IMR-90 (cell line): ENCODE measurements around the gene ENDOG. TPM values are rescaled to one million over a fixed set of nuclear protein-coding genes. Genes with fewer than 3 reads are reported as not detected.

ENCODE experiments used
- ATAC-seq: fragments of 200-7000 bp; cut with Tn5 transposase; 2 replicates; pipeline ENCODE4 v1.9.1; 2020; ENCODE audit warnings: low read depth, mild to moderate bottlenecking, moderate library complexity
- BruUV-seq: library from RNA; stranded (reverse); fragments of 400-500 nt; replicated peaks from 2 replicates; lab custom pipeline; 2021; lab: Mats Ljungman, UMichigan
- CTCF ChIA-PET: fragments of 300-600 bp; formaldehyde crosslinking; extraction: SDS; loops from one replicate; lab custom pipeline; 2021; ENCODE audit warnings: antibody characterized with exemption; lab: Yijun Ruan, JAX
- POLR2A ChIA-PET: fragments of 300-600 bp; sonication (Branson Sonifier 250); formaldehyde crosslinking; loops from one replicate; lab custom pipeline; 2022; ENCODE audit warnings: antibody characterized with exemption; ENCODE audit not compliant: unreplicated experiment; lab: Charles Lee
- DNase-seq: peaks from one replicate; pipeline ENCODE4 v3.0.0; 2013
- H2AFZ ChIP-seq: replicated peaks from 2 replicates; pipeline ENCODE3; 2013; ENCODE audit warnings: low read length, mild to moderate bottlenecking; ENCODE audit not compliant: poor library complexity
- H2AK5ac ChIP-seq: 2 replicates; pipeline ENCODE4 v1.6.1; 2013; ENCODE audit warnings: low read depth, low read length, inconsistent platforms
- H2AK9ac ChIP-seq: replicated peaks from 2 replicates; pipeline ENCODE3; 2013; ENCODE audit warnings: mild to moderate bottlenecking, low read depth, low read length, moderate library complexity; ENCODE audit not compliant: poor library complexity
- H2BK120ac ChIP-seq: 2 replicates; pipeline ENCODE4 v1.6.1; 2013; ENCODE audit warnings: low read depth, low read length, inconsistent platforms
- H2BK15ac ChIP-seq: 3 replicates; pipeline ENCODE4 v1.6.1; 2013; ENCODE audit warnings: low read depth, low read length, inconsistent platforms
- H2BK20ac ChIP-seq: 2 replicates; pipeline ENCODE4 v1.6.1; 2013; ENCODE audit warnings: low read depth, mild to moderate bottlenecking, inconsistent platforms, low read length, moderate library complexity
- H2BK5ac ChIP-seq: 2 replicates; pipeline ENCODE4 v1.6.1; 2013; ENCODE audit warnings: mild to moderate bottlenecking, low read depth, low read length, inconsistent platforms; ENCODE audit not compliant: poor library complexity, severe bottlenecking
- H3K14ac ChIP-seq: replicated peaks from 2 replicates; pipeline ENCODE4 v1.6.1; 2013; ENCODE audit warnings: low read depth, low read length, inconsistent platforms
- H3K18ac ChIP-seq: 2 replicates; pipeline ENCODE4 v1.6.1; 2013; ENCODE audit warnings: low read depth, low read length, control low read depth
- H3K23ac ChIP-seq: 2 replicates; pipeline ENCODE4 v1.6.1; 2013; ENCODE audit warnings: low read depth, low read length, inconsistent platforms
- H3K27ac ChIP-seq: 2 replicates; pipeline ENCODE4 v1.5.1; 2013; ENCODE audit warnings: mild to moderate bottlenecking, control low read depth, low read length; ENCODE audit not compliant: insufficient read depth
- H3K27me3 ChIP-seq: 2 replicates; pipeline ENCODE4 v1.6.1; 2013; ENCODE audit warnings: low read length; ENCODE audit not compliant: control insufficient read depth, insufficient read depth
- H3K36me3 ChIP-seq: 2 replicates; pipeline ENCODE4 v1.6.1; 2013; ENCODE audit warnings: low read length, mixed read lengths; ENCODE audit not compliant: control insufficient read depth, insufficient read depth
- H3K4ac ChIP-seq: 2 replicates; pipeline ENCODE4 v1.6.1; 2013; ENCODE audit warnings: low read depth, low read length, inconsistent platforms
- H3K4me1 ChIP-seq: 2 replicates; pipeline ENCODE4 v1.6.1; 2013; ENCODE audit warnings: low read length, mixed read lengths; ENCODE audit not compliant: control insufficient read depth, insufficient read depth
- H3K4me2 ChIP-seq: 2 replicates; pipeline ENCODE4 v1.6.1; 2013; ENCODE audit warnings: low read depth, mild to moderate bottlenecking, control low read depth, low read length, moderate library complexity
- H3K4me3 ChIP-seq: 2 replicates; pipeline ENCODE4 v1.5.1; 2013; ENCODE audit warnings: low read depth, mild to moderate bottlenecking, control low read depth, low read length, moderate library complexity; ENCODE audit not compliant: insufficient read depth
- H3K56ac ChIP-seq: 2 replicates; pipeline ENCODE4 v1.6.1; 2013; ENCODE audit warnings: low read length, inconsistent platforms; ENCODE audit not compliant: insufficient read depth; ENCODE audit errors: extremely low read depth
- H3K79me1 ChIP-seq, 2 experiments: 2 replicates each; pipeline ENCODE4 v1.6.1; 2013; ENCODE audit warnings: low read length in 2 of 2, inconsistent platforms in 1 of 2, low read depth in 1 of 2
- H3K9ac ChIP-seq: 2 replicates; pipeline ENCODE4 v1.6.1; 2013; ENCODE audit warnings: low read depth, low read length, control low read depth
- H3K9me1 ChIP-seq: 2 replicates; pipeline ENCODE4 v1.6.1; 2013; ENCODE audit warnings: low read length, inconsistent platforms; ENCODE audit not compliant: insufficient read depth
- H3K9me3 ChIP-seq: 2 replicates; pipeline ENCODE4 v1.6.1; 2013; ENCODE audit warnings: low read length; ENCODE audit not compliant: control insufficient read depth, insufficient read depth
- H4K20me1 ChIP-seq: 2 replicates; pipeline ENCODE4 v1.6.1; 2013; ENCODE audit warnings: low read length, inconsistent platforms; ENCODE audit not compliant: insufficient read depth
- H4K5ac ChIP-seq: 2 replicates; pipeline ENCODE4 v1.6.1; 2013; ENCODE audit warnings: mild to moderate bottlenecking, low read depth, low read length, control low read depth
- H4K8ac ChIP-seq, 2 experiments: 2 replicates each; pipeline ENCODE4 v1.6.1; 2013; ENCODE audit warnings: low read depth in 2 of 2, low read length in 2 of 2, control low read depth in 1 of 2, inconsistent platforms in 1 of 2
- H4K91ac ChIP-seq: 2 replicates; pipeline ENCODE4 v1.6.1; 2013; ENCODE audit warnings: low read depth, low read length, inconsistent platforms; ENCODE audit not compliant: insufficient read depth
- CEBPB ChIP-seq: IDR thresholded peaks from 2 replicates; pipeline ENCODE4 v1.6.1; 2012; ENCODE audit warnings: low read depth, low read length, improper control_type of control experiment
- CHD1 ChIP-seq: IDR thresholded peaks from 2 replicates; pipeline ENCODE4 v1.6.1; 2012; ENCODE audit warnings: low read depth, low read length, improper control_type of control experiment
- FOS ChIP-seq: fragments of 150-350 bp; IDR thresholded peaks from 2 replicates; pipeline ENCODE4 v1.6.1; 2016; ENCODE audit warnings: low read depth, low read length
- MAFK ChIP-seq: IDR thresholded peaks from 2 replicates; pipeline ENCODE4 v1.6.1; 2012; ENCODE audit warnings: low read depth, low read length, improper control_type of control experiment
- MAZ ChIP-seq: IDR thresholded peaks from 2 replicates; pipeline ENCODE4 v1.6.1; 2012; ENCODE audit warnings: low read depth, mild to moderate bottlenecking, low read length, improper control_type of control experiment, moderate library complexity, borderline replicate concordance
- POLR2A ChIP-seq: IDR thresholded peaks from 2 replicates; pipeline ENCODE4 v1.6.1; 2012; ENCODE audit warnings: mild to moderate bottlenecking, low read depth, low read length
- RAD21 ChIP-seq: IDR thresholded peaks from 2 replicates; pipeline ENCODE4 v1.6.1; 2012; ENCODE audit warnings: low read length, improper control_type of control experiment
- RFX5 ChIP-seq: IDR thresholded peaks from 2 replicates; pipeline ENCODE4 v1.8.0; 2012; ENCODE audit warnings: low read depth, mild to moderate bottlenecking, low read length, moderate library complexity
- WGBS, 2 experiments: methylation state at CpG; one replicate each; pipeline versions ENCODE4 v1.1.5 to v1.1.7; 2013; ENCODE audit warnings: missing lambda C conversion rate in 2 of 2; ENCODE audit not compliant: insufficient read length in 1 of 2; ENCODE audit errors: extremely low coverage in 2 of 2; 5-methylcytosine and 5-hydroxymethylcytosine counted together
- dilution Hi-C: fragments of 300-500 bp; cut with HindIII; formaldehyde crosslinking; loops from one replicate; pipeline ENCODE4 v1.14.3; 2018; ENCODE audit warnings: low sequenced_read_pairs; ENCODE audit not compliant: unreplicated experiment
- in situ Hi-C: fragments of 300-500 bp; cut with MboI; formaldehyde crosslinking; loops from 3 replicates; pipeline ENCODE4 v1.14.3; 2019; ENCODE audit warnings: low sequenced_read_pairs, inconsistent platforms, mixed read lengths
- intact Hi-C: fragments of 100-400 bp; cut with micrococcal nuclease; formaldehyde crosslinking; loops from 2 replicates; pipeline ENCODE4 v1.10.0; 2022
- polyA plus RNA-seq, 3 experiments: library from polyadenylated mRNA; depleted of rRNA; stranded (reverse); fragments of >200 nt; gene quantifications; 2 replicates each; pipeline ENCODE4 v1.2.3, GENCODE V29; 2012; ENCODE audit warnings: low replicate concordance in 1 of 3
- total RNA-seq: library from RNA; depleted of rRNA; stranded (reverse); fragments of >200 nt; gene quantifications from 2 replicates; pipeline ENCODE4 v1.2.3, GENCODE V29; 2012
- TF ChIP-seq, protein P1 (sequence below): fragments of 150-350 bp; IDR thresholded peaks from 2 replicates; pipeline ENCODE4 v1.6.1; 2017; ENCODE audit warnings: mild to moderate bottlenecking, antibody characterized with exemption, low read length, low read depth

Gene ENDOG
- total and polyA plus RNA-seq, 2 of the 4 experiments (the other 2 are of a cell fraction) = 9.9 to 16.2 TPM

DNA sequence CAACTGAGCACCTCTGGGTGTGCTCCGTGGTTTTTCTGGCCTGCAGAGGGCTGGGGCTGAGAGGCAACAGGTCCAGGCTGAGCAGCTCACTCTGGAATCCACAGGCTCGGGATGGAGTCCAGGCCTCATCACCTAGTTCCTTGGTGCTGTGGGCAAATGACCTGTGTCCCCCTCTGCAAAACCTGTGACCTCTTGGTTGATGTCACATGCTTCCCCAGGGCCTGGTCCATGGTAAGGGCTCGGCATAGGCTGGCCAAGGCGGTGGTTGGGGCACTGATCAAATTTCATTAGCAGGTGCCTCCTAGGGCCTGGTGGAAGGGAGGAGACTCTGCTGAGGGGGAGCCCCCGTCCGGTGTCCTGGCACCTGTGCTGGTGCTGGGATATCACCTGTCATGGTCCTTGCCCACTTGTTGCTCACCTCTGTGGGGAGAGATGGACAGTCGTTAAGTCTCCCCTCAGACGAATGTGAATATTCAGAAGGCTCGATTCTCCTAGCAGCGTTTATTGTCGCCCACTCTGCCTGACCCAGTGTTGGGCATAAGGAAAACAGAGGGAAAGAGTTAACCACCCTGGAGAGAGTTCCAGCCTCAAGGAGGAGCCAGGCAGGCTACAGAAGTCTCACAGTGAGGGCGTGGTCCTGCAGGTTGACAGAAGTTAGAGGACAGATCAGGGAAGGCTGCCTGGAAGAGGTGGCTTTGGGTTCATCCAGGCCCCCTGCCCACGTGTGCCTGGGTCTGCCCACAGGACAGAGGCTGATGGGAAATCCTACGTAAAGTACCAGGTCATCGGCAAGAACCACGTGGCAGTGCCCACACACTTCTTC, 3.5 kb downstream of the ENDOG start:
- Histone ChIP-seq H3K4me2 (no peak overlapping the region), H3K27ac (no peak overlapping the region), H3K14ac (no peak overlapping the region), H2AFZ (no peak overlapping the region), H4K8ac (no peak overlapping the region), H2BK15ac (no peak overlapping the region), H4K5ac (no peak overlapping the region), H3K27me3 (no peaks in the 10 kb centered on the region), H2BK20ac (no peak overlapping the region), H3K56ac (no peak overlapping the region), H4K20me1 (peaks cover 14% of the 10 kb centered on the region), H3K23ac (no peak overlapping the region), H2AK9ac (no peak overlapping the region), H3K9ac (no peak overlapping the region), H3K4ac (no peak overlapping the region), H2BK120ac (no peak overlapping the region), H4K91ac (no peak overlapping the region), H2BK5ac (no peak overlapping the region), H3K79me1 (peaks cover 4 to 23% of the 10 kb centered on the region in 2 experiments; a peak in 3 of 4 replicates), H3K36me3 (peaks cover 43% of the 10 kb centered on the region), H3K4me1 (peaks cover 4% of the 10 kb centered on the region; the same call in 1 of the 2 replicates), H3K4me3 (no peak overlapping the region), H3K9me1 (peaks cover 9% of the 10 kb centered on the region; the same call in 1 of the 2 replicates), H3K9me3 (no peaks in the 10 kb centered on the region), H2AK5ac (no peak overlapping the region), H3K18ac (no peak overlapping the region)
- TF ChIP-seq MAFK = no peak
- TF ChIP-seq CEBPB = no peak
- no peak for TF ChIP-seq CHD1
- TF ChIP-seq, protein P1, sequence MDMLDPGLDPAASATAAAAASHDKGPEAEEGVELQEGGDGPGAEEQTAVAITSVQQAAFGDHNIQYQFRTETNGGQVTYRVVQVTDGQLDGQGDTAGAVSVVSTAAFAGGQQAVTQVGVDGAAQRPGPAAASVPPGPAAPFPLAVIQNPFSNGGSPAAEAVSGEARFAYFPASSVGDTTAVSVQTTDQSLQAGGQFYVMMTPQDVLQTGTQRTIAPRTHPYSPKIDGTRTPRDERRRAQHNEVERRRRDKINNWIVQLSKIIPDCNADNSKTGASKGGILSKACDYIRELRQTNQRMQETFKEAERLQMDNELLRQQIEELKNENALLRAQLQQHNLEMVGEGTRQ = no peak
- no peak for TF ChIP-seq FOS
- no peak for TF ChIP-seq RAD21
- no peak for TF ChIP-seq RFX5
- TF ChIP-seq MAZ = no peak
- no peak for TF ChIP-seq POLR2A
- dilution Hi-C loops = no loop called here
- in situ Hi-C loops = no loop called here
- 86% methylated on average over 10 of the region's 16 CpGs; no CpG with 5 or more reads in 1 of the 2 experiments for WGBS, 2 experiments
- no peak for ATAC-seq
- ChIA-PET CTCF (no interaction called here), POLR2A (no interaction called here)
- intact Hi-C loops = no loop called here
- no TSS peak for BruUV-seq
- DNase-seq = no peak
